Activated gamma-delta T cell treated with Interleukin-2 at 50 U/mL for 16 hours (primary cell): ENCODE data around the gene PFN3.
"Not testable (repeated sequence)": the region's sequence is repeated elsewhere in the genome, so short reads cannot be mapped to it uniquely, and the experiment has no call there.

Experiments
- DNase-seq: peaks from one replicate; pipeline ENCODE4 v3.0.0-alpha.2; 2020

PFN3 gene

GRCh38 chr5:177425196-177425800 is 24.8 kb upstream of the PFN3 start:
- DNase-seq: no peak

GRCh38 chr5:177423671-177424070 is 23.2 kb upstream of the PFN3 start:
- DNase-seq: no peak

GRCh38 chr5:177421062-177421798 is 20.8 kb upstream of the PFN3 start:
- no peak for DNase-seq

GRCh38 chr5:177420472-177420871 is 20.0 kb upstream of the PFN3 start:
- not testable (repeated sequence) for DNase-seq

- DNase-seq: no peak
Observed at GRCh38 chr5:177419046-177419445, 18.6 kb upstream of the PFN3 start.

- DNase-seq: not testable (repeated sequence)
Observed at GRCh38 chr5:177417081-177417480, 16.6 kb upstream of the PFN3 start.

GRCh38 chr5:177414481-177414880 is 14.0 kb upstream of the PFN3 start:
- no peak for DNase-seq

GRCh38 chr5:177412603-177413233 is 12.3 kb upstream of the PFN3 start:
- DNase-seq: no peak

- DNase-seq: no peak
Observed at GRCh38 chr5:177410575-177410974, 10.1 kb upstream of the PFN3 start.

GRCh38 chr5:177409043-177409801 is 8.8 kb upstream of the PFN3 start, which contains the start of gene F12:
Gene F12 (minus strand): TSS chr5:177409564. CDS start chr5:177409527, 37 bp downstream.
- no peak for DNase-seq

GRCh38 chr5:177405805-177406204 is 5.3 kb upstream of the PFN3 start:
- no peak for DNase-seq

GRCh38 chr5:177405312-177405711 is 4.9 kb upstream of the PFN3 start:
- DNase-seq: no peak

GRCh38 chr5:177404641-177405179 is 4.2 kb upstream of the PFN3 start:
- DNase-seq: no peak

GRCh38 chr5:177403792-177404640 is 3.6 kb upstream of the PFN3 start:
- peak; percentile 84 for DNase-seq

- DNase-seq: peak; percentile 49
Observed at GRCh38 chr5:177403102-177403791, 2.8 kb upstream of the PFN3 start.

GRCh38 chr5:177402271-177403043 is 2.0 kb upstream of the PFN3 start:
- DNase-seq: peak; percentile 60

GRCh38 chr5:177397875-177398390 is 2.5 kb downstream of the PFN3 start:
- DNase-seq: no peak

GRCh38 chr5:177396807-177397206 is 3.7 kb downstream of the PFN3 start:
- no peak for DNase-seq

GRCh38 chr5:177396078-177396477 is 4.4 kb downstream of the PFN3 start:
- no peak for DNase-seq

GRCh38 chr5:177393990-177394389 is 6.5 kb downstream of the PFN3 start:
- no peak for DNase-seq
